OCI-LY1 (cell line): ENCODE data around the gene MERTK.

ENCODE experiments used
- EZH2 ChIP-seq: fragments of 200-600 bp; sonication (generic), shearing (Covaris generic); IDR thresholded peaks from 2 replicates; pipeline ENCODE4 v1.8.0; 2017; ENCODE audit warnings: borderline replicate concordance, mixed run types, mild to moderate bottlenecking, antibody characterized with exemption, low read length, moderate library complexity, mixed read lengths
- TF ChIP-seq, protein P1 (sequence below): fragments of 200-600 bp; sonication (generic), shearing (Covaris generic); IDR thresholded peaks from 2 replicates; pipeline ENCODE4 v1.5.1; 2017; ENCODE audit warnings: mild to moderate bottlenecking, antibody characterized with exemption, low read length, moderate library complexity, mixed read lengths

DNA sequence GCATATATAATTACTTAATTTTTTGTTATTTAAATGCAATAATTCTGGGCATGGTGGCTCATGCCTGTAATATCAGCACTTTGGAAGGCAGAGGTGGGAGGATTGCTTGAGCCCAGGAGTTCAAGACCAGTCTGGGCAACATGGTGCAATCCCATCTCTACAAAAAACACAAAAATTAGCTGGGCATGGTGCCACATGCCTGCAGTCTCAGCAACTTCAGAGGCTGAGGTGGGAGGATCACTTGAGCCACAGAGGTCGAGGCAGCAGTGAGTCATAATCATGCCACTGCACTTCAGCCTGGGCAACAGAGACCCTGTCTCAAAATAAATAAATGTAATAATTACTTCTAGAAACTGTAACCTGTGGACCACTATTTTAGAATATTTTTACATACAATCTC lies 135.2 kb downstream of the MERTK start:
- TF ChIP-seq, protein P1, sequence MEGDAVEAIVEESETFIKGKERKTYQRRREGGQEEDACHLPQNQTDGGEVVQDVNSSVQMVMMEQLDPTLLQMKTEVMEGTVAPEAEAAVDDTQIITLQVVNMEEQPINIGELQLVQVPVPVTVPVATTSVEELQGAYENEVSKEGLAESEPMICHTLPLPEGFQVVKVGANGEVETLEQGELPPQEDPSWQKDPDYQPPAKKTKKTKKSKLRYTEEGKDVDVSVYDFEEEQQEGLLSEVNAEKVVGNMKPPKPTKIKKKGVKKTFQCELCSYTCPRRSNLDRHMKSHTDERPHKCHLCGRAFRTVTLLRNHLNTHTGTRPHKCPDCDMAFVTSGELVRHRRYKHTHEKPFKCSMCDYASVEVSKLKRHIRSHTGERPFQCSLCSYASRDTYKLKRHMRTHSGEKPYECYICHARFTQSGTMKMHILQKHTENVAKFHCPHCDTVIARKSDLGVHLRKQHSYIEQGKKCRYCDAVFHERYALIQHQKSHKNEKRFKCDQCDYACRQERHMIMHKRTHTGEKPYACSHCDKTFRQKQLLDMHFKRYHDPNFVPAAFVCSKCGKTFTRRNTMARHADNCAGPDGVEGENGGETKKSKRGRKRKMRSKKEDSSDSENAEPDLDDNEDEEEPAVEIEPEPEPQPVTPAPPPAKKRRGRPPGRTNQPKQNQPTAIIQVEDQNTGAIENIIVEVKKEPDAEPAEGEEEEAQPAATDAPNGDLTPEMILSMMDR, result no peak
- TF ChIP-seq EZH2, result no peak
